NB4 (cell line): ENCODE measurements around the gene CPS1.

Source experiments
- DNase-seq: peaks from one replicate; pipeline ENCODE4 v3.0.0; 2010; ENCODE audit warnings: low read depth
- H3K4me3 ChIP-seq: one replicate; pipeline ENCODE4 v1.5.1; 2011; ENCODE audit warnings: mild to moderate bottlenecking, low read depth, low read length, moderate library complexity
- CTCF ChIP-seq: IDR thresholded peaks from one replicate; pipeline ENCODE4 v1.5.1; 2012; ENCODE audit warnings: low read depth, low read length
- MYC ChIP-seq: IDR thresholded peaks from 2 replicates; pipeline ENCODE4 v1.6.1; 2011; ENCODE audit warnings: low read depth, low read length
- POLR2A ChIP-seq: IDR thresholded peaks from 2 replicates; pipeline ENCODE4 v1.6.1; 2011; ENCODE audit warnings: mild to moderate bottlenecking; ENCODE audit not compliant: insufficient read length; ENCODE audit errors: extremely low read depth
- TF ChIP-seq, protein P1 (sequence below): IDR thresholded peaks from 2 replicates; pipeline ENCODE4 v1.6.1; 2011; ENCODE audit warnings: low read depth, low read length

The CPS1 gene

GRCh38 chr2:210626849-210627248 lies 70.5 kb downstream of the CPS1 start:
- TF ChIP-seq, protein P1, sequence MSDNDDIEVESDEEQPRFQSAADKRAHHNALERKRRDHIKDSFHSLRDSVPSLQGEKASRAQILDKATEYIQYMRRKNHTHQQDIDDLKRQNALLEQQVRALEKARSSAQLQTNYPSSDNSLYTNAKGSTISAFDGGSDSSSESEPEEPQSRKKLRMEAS, result no peak
- TF ChIP-seq MYC, result no peak
- DNase-seq, result no peak
- H3K4me3 ChIP-seq, result no peak overlapping the region

GRCh38 chr2:210630873-210631560 lies 74.6 kb downstream of the CPS1 start:
- no peak overlapping the region for H3K4me3 ChIP-seq

GRCh38 chr2:210633699-210634098 lies 77.3 kb downstream of the CPS1 start:
- no peak for DNase-seq
- TF ChIP-seq POLR2A, result no peak
- no peak for TF ChIP-seq CTCF
- no peak for TF ChIP-seq MYC
- TF ChIP-seq, protein P1, result no peak

More at GRCh38 chr2:210630873-210631560, 74.6 kb downstream of the CPS1 start:
- TF ChIP-seq MYC (no peak), POLR2A (no peak), CTCF (no peak)
- TF ChIP-seq, protein P1, result no peak
- DNase-seq, result no peak

GRCh38 chr2:210635257-210635656 lies 78.9 kb downstream of the CPS1 start:
- DNase-seq, result no peak
- no peak overlapping the region for H3K4me3 ChIP-seq
- no peak for TF ChIP-seq MYC
- no peak for TF ChIP-seq POLR2A
- TF ChIP-seq CTCF, result no peak
- TF ChIP-seq, protein P1, result no peak

More at GRCh38 chr2:210633699-210634098, 77.3 kb downstream of the CPS1 start:
- H3K4me3 ChIP-seq, result no peak overlapping the region

DNA sequence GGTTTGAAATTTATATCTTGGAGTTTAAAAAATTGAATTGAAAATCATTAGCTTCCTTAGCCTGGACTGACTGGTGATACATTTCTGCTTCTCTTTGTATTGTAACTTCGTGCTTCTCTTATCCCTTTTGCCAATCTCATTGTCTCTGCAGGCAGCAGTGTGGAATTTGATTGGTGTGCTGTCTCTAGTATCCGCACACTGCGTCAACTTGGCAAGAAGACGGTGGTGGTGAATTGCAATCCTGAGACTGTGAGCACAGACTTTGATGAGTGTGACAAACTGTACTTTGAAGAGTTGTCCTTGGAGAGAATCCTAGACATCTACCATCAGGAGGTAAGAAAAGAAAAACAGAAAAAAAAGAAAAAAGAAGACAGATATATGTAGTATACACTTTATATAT lies 85.9 kb downstream of the CPS1 start:
- DNase-seq, result no peak
- TF ChIP-seq, protein P1, result no peak
- TF ChIP-seq POLR2A, result no peak
- TF ChIP-seq MYC, result no peak
- H3K4me3 ChIP-seq, result no peak overlapping the region

GRCh38 chr2:210647151-210647550 lies 90.8 kb downstream of the CPS1 start:
- DNase-seq, result no peak
- TF ChIP-seq POLR2A, result no peak
- TF ChIP-seq, protein P1, result no peak
- no peak for TF ChIP-seq MYC
- no peak for TF ChIP-seq CTCF
- H3K4me3 ChIP-seq, result no peak overlapping the region
